Stimulated activated CD4-positive, alpha-beta T cell treated with anti-CD3 and anti-CD28 coated beads, Interleukin-15, amount 100 ng/mL, for 24 hours (primary cell): ENCODE results near the gene WDTC1.
"Not testable (repeated sequence)": the region's sequence is repeated elsewhere in the genome, so short reads cannot be mapped to it uniquely, and the experiment has no call there.

ENCODE experiments used
- DNase-seq: peaks from one replicate; pipeline ENCODE4 v3.0.0-alpha.2; 2020

The WDTC1 gene

GRCh38 chr1:27255136-27255535 lies 20.7 kb downstream of the WDTC1 start:
- DNase-seq, result no peak

GRCh38 chr1:27257155-27257554 lies 22.7 kb downstream of the WDTC1 start:
- DNase-seq, result no peak

GRCh38 chr1:27258598-27258997 lies 24.2 kb downstream of the WDTC1 start:
- no peak for DNase-seq

GRCh38 chr1:27267153-27267552 lies 32.7 kb downstream of the WDTC1 start:
- no peak for DNase-seq

GRCh38 chr1:27269276-27269675 lies 34.8 kb downstream of the WDTC1 start:
- no peak for DNase-seq

- no peak for DNase-seq
These were observed 39.8 kb downstream of the WDTC1 start for GRCh38 chr1:27274204-27274603.

GRCh38 chr1:27275696-27276095 lies 41.3 kb downstream of the WDTC1 start:
- no peak for DNase-seq

GRCh38 chr1:27284425-27285273 lies 50.2 kb downstream of the WDTC1 start:
- DNase-seq, result peak; percentile 94

GRCh38 chr1:27285274-27285660 lies 50.8 kb downstream of the WDTC1 start:
- no peak for DNase-seq

- not testable (repeated sequence) for DNase-seq
These were observed 51.4 kb downstream of the WDTC1 start for GRCh38 chr1:27285821-27286220.

GRCh38 chr1:27289125-27289524 lies 54.7 kb downstream of the WDTC1 start:
- not testable (repeated sequence) for DNase-seq

GRCh38 chr1:27290581-27290980 lies 56.1 kb downstream of the WDTC1 start:
- DNase-seq, result no peak

- no peak for DNase-seq
These were observed 57.7 kb downstream of the WDTC1 start for GRCh38 chr1:27292106-27292505.

GRCh38 chr1:27293915-27294314 lies 59.5 kb downstream of the WDTC1 start:
- no peak for DNase-seq

- DNase-seq, result peak; percentile 82
These were observed 62.4 kb downstream of the WDTC1 start for GRCh38 chr1:27296773-27297291.

GRCh38 chr1:27297903-27298302 lies 63.5 kb downstream of the WDTC1 start:
- DNase-seq, result no peak

- no peak for DNase-seq
These were observed 64.4 kb downstream of the WDTC1 start for GRCh38 chr1:27298632-27299384.

GRCh38 chr1:27299385-27300271 lies 65.2 kb downstream of the WDTC1 start:
- no peak for DNase-seq

GRCh38 chr1:27300341-27301051 lies 66.1 kb downstream of the WDTC1 start:
- DNase-seq, result peak; percentile 78

- no peak for DNase-seq
These were observed 66.6 kb downstream of the WDTC1 start for GRCh38 chr1:27301052-27301422.

GRCh38 chr1:27301582-27302199 lies 67.3 kb downstream of the WDTC1 start:
- no peak for DNase-seq

GRCh38 chr1:27302612-27303011 lies 68.2 kb downstream of the WDTC1 start:
- DNase-seq, result no peak
